Measurements from ENCODE around the gene PHACTR3.
A peak's percentile ranks its signal among the peaks of the same experiment; 100 is the strongest.

The PHACTR3 gene

GRCh38 chr20:59598625-59599310 lies 5.6 kb upstream of the PHACTR3 start:
- DNase-seq (ENCODE audit: low spot score) = peak; percentile 86
- TF ChIP-seq CTCF (IDR thresholded peaks at IDR 0.05; ENCODE audit: extremely low read depth, missing control alignments) = peak; percentile 89

GRCh38 chr20:59599941-59600340 lies 4.4 kb upstream of the PHACTR3 start:
- TF ChIP-seq CTCF (IDR thresholded peaks at IDR 0.05; ENCODE audit: extremely low read depth, missing control alignments) = no peak

GRCh38 chr20:59600472-59600871 lies 3.9 kb upstream of the PHACTR3 start:
- DNase-seq (ENCODE audit: low spot score) = no peak

More at GRCh38 chr20:59599941-59600340, 4.4 kb upstream of the PHACTR3 start:
- DNase-seq (ENCODE audit: low spot score) = no peak

GRCh38 chr20:59602546-59603080 lies 1.7 kb upstream of the PHACTR3 start:
- DNase-seq (ENCODE audit: low spot score) = no peak
- no peak for TF ChIP-seq CTCF (IDR thresholded peaks at IDR 0.05; ENCODE audit: extremely low read depth, missing control alignments)

More at GRCh38 chr20:59600472-59600871, 3.9 kb upstream of the PHACTR3 start:
- no peak for TF ChIP-seq CTCF (IDR thresholded peaks at IDR 0.05; ENCODE audit: extremely low read depth, missing control alignments)

GRCh38 chr20:59603176-59603575 lies 1.2 kb upstream of the PHACTR3 start:
- TF ChIP-seq CTCF (IDR thresholded peaks at IDR 0.05; ENCODE audit: extremely low read depth, missing control alignments) = no peak
- no peak for DNase-seq (ENCODE audit: low spot score)

- TF ChIP-seq CTCF (IDR thresholded peaks at IDR 0.05; ENCODE audit: extremely low read depth, missing control alignments) = no peak
- no peak for DNase-seq (ENCODE audit: low spot score)
These were observed 631 bp downstream of the PHACTR3 start for GRCh38 chr20:59604741-59605600.

All from GM20000 (cell line).